ENCODE measurements around the gene NCOR2.

The NCOR2 gene

DNA sequence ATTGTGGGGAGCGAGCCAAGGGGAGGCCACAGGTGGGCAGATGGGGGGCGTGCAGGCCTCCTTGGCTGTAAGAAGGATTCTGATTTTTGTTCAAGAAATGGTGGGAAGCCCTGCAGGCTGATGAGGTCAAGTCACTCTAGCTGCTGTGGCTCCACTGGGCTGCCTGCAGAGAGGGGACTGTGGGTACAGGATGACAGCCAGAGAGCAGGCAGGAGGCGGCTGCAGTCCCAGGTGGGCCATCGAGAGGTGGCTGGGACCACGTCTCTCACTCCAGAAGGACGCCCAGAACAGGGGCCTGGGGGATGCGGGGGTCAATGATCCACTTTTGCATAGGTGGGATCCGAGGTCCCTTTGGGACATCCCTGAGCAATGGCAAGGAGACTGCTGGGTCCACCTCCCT lies 9.1 kb downstream of the NCOR2 start:
- no peak for DNase-seq

- no peak for DNase-seq
These were observed 9.7 kb downstream of the NCOR2 start for GRCh38 chr12:124557518-124558223.

DNA sequence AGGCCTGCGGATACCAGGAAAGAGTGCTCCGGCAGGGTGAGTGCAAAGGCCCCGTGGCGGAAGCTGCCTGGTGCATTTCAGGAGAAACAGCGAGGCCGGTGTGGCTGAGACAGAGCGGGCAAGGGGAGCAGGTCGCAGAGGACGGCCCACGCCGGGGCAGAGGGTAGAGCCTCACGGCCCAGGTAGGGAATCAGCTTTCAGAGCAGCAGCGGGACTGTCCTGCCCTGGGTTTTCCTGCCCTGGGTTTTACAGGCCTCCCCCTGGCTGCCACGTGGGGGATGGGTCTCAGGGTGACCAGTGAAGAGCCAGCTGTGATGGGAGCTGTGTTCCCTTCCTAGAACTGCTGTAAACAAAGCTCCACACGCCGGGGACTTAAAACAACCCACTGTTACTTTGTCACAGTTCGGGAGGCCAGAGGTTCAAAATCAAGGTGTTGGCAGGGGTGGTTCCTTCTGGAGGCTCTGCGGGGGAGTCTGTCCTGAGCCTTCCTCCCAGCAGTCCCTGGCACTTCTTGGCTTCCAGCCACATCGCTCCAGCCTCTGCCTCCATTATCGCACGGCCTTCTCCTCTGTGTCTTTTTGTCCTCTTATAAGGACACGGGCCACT lies 10.4 kb downstream of the NCOR2 start:
- DNase-seq: no peak

GRCh38 chr12:124556074-124556466 lies 11.3 kb downstream of the NCOR2 start:
- DNase-seq: no peak

DNA sequence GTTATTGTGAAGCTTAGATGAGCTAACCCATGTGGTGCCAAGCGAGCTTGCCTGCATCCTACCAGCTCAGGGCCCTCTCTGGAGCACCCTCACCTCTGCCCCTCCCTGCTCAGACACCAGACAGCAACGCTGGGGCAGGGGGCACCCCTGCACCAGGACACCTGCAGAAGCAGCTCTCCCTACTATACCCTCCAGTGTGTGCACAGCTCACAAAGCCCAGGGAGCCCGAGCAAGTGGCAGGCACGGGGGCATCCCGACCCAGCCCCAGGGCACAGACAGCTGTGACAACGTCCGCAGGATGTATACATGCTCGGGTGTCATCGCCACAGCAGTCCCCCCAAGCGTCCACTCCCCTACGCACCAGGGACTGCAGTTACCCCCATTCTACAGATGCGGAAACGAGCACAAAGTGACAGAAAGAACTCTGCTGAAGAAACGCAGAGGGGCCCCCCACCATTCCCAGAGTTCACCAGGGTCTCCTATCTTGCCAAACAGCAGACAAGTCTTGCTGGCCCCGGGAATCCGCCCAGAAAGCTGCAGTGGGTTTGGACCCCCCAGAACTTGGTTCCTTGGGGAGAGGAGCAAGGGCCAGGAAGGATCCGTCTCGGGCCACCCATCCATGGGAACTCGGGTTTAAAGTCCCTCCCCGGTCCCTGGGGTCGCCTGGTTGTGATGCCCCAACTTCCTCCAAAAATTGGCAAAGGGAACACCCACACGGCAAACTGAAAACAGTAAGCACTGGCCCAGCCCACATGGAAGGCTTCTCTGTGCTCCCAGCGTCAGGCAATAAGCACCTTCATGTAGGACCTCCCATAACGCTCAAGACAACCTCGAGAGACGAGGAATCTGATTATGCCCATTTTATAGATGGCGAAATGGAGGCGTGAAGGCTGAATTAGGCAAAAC lies 12.0 kb downstream of the NCOR2 start:
- no peak for DNase-seq

DNA sequence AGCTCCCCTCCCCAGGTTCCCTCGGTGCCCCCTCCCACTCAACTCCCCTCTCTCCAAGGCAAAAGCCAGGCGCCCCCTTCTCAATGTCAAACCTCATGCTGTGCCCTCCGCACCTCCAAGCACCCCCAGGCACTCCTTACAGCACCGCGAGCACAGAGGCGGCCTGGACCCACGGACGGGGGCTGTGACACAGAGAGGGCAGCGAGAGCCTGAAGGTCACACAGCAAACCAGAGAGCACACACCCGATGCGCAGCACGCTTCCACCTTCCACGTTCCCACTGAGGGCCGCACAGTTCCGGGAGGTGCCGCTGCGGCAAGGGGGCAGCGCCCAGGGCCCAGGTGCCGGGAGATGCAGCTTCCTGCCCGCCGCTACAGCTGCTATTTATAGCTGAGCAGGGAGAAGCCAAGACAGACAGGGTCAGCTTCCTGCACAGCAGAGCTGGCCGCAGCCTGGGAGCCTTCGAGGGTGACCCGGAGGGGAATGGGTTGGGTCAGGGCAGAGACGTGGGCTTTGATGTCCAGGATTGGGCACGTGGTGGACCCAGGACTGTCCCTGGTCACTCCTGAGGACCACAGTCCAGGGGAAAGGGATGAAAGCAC lies 12.9 kb downstream of the NCOR2 start:
- no peak for DNase-seq

DNA sequence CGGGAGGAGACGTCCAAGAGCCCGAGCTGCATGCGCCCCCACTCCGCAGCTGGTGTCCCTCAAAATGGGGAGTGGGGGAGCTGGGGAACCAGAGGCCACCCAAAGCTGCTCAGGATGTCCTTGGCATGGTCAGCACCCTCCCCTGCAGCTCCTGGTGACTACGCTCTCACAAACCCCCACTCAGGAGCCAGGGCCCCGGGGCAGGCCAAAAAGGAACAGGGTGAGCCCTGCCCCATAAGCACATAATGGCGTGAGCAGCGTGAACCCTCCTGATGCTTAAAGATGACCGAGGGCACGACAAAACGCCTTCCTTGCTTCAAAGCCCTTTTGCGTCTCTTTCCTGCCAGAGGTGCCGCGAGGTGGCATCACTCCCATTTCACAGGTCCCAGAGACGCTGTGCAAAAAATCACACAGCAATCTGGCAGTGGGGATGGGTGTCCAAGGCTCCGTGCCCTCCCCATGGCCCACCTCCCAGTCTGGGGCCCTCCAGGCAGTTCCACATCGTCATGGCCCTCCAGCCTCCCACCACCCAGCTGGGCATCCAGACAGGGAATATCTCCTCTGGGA lies 13.5 kb downstream of the NCOR2 start:
- DNase-seq: no peak

DNA sequence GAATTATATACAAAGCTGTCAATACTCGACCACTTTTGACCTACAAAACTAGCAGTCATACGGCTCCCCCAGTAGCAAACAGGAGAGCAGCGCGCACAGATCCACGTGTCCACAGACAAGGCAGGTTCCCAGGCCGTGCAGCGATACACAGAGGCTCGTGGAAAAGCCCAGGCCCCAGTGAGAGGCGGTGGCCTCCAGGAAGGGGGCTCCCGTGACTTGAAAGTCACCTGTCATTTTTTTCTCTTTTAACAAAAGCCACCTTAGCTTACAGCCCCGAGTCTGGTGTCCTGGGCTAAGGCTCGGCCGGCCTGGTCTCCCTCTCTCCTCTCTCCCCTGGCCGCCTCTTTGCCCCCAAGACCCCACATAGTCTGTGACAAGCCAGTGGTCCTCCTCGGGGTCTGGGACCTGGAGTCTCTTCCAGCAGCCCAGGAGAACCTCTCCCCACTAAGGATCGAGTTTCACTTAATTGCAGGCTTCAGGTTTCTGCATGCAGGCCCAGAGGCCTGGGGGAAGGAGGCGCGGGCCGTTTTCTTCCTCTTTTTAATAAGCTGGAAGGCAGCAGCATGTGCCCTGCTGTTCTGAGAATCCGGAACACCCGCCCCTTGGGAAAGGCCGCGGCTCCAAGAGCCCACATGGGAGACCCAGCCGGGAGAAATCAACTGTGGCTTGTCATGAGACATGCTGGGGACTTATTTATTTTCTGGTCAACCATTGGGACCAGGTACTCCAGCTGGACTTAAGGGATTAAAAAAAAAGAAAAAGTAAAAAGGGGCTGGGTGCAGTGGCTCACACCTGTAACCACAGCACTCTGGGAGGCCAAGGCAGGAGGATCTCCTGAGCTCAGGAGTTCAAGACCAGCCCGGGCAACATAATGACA lies 15.9 kb downstream of the NCOR2 start:
- DNase-seq: peak; percentile 26 to 41

DNA sequence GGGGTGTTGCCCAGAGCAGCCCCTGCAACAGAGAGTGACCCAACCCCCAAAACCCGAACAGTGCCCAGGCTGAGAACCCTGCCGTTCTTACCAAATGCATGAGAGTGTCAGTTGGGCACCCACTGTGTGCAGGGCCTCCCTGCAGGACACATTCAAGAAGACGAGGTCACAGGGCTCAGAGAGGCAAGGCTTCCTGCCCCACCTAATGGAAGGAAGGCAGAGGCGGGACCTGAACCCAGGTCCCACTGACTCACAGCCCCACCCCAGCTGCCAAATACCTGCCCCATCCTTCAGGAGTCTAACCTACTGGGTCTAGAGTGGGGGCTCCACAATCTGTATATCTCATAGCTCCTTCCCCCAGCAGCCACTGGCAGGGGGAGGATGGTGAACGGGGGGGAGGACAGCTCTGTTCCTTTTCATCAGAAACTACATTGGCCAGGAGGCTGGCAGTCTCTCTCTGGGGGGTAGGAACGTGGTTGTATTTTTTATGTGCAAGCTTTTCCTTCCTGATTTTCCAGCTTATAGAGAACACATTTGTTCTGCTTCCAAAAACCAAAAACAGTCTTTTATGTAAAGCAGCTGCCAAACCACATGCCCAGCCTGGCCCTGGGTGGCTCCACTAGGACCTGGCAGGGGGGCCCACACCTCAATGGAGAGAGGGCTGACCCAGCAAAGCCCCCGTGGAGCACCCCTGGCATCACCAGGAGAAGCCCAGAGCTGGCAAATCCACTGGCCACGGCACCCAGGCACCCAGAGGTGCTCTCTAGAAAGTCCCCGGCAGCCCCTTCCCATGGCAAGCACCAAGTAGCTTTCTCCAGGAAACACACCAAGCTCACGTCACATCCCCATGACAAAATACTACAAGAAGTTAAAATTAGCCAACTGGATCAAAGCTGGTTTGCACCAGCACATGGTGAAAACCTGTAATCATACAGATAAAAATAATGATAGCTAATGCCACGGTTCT lies 17.0 kb downstream of the NCOR2 start:
- DNase-seq: no peak

GRCh38 chr12:124549629-124550028 lies 17.8 kb downstream of the NCOR2 start:
- DNase-seq: no peak

GRCh38 chr12:124548854-124549378 lies 18.5 kb downstream of the NCOR2 start:
- DNase-seq: no peak

DNA sequence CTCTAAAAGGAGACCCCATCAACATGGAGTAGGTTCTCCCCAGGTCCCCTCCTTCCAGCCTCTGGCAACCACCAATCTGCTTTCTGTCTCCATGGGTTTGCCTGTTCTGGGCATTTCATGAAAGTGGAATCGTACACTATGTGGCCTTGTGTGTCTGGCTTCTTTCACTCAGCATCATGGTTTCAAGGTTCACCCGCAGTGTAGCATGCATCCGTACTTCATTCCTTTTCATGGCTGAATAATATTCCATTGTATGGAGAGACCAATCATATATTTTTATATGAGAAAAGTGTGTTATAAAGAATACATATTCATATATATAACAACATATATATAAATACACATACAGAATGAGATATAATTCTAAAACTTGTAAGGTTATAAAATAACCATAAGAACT lies 19.8 kb downstream of the NCOR2 start:
- no peak for DNase-seq

- DNase-seq: no peak
These were observed 21.6 kb downstream of the NCOR2 start for GRCh38 chr12:124545508-124546418.

GRCh38 chr12:124544983-124545382 lies 22.4 kb downstream of the NCOR2 start:
- no peak for DNase-seq

- no peak for DNase-seq
These were observed 23.0 kb downstream of the NCOR2 start for GRCh38 chr12:124544311-124544970.

- DNase-seq: no peak
These were observed 23.7 kb downstream of the NCOR2 start for GRCh38 chr12:124543590-124544310.

DNA sequence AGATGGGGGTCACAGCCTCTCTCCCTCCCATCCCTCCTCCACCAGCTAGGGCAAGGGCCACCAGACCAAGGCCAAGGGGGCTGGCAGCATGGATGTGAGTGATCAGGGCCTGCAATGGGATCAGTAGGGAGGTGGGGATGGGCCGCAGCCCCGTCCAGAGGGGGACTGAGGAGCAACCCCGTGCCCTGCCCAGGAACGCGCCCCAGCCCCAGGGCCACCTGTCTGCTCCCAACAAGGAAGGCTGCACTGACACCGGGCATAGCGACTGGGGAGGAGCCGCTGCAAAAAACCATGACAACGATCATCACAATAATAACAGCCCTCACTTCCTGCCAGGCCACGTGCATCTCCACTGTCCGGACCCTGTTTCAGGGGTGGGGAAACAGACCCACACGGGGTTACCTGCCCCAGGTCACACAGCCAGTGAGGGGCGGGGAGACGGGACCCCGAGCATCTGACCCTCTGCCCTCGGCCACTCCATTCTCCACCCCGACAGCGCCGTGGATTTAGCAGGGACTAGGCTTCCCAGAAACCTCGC lies 24.3 kb downstream of the NCOR2 start:
- no peak for DNase-seq
